A172 (cell line): ENCODE measurements around the gene WWOX. TPM values are rescaled to one million over a fixed set of nuclear protein-coding genes. Genes with fewer than 3 reads are reported as not detected.

Experiments used
- DNase-seq: peaks from one replicate; pipeline ENCODE4 v3.0.0-alpha.2; 2015; ENCODE audit warnings: low spot score
- total RNA-seq: library from RNA; depleted of rRNA; stranded (reverse); fragments of >200 nt; shearing (Covaris generic); gene quantifications from 2 replicates; pipeline ENCODE4 v1.2.3, GENCODE V29; 2014

Gene WWOX
- total RNA-seq, 1 experiment from 2014 or later = 29.6 TPM

GRCh38 chr16:78436846-78437245 is 337.4 kb downstream of the WWOX start:
- DNase-seq = no peak

DNA sequence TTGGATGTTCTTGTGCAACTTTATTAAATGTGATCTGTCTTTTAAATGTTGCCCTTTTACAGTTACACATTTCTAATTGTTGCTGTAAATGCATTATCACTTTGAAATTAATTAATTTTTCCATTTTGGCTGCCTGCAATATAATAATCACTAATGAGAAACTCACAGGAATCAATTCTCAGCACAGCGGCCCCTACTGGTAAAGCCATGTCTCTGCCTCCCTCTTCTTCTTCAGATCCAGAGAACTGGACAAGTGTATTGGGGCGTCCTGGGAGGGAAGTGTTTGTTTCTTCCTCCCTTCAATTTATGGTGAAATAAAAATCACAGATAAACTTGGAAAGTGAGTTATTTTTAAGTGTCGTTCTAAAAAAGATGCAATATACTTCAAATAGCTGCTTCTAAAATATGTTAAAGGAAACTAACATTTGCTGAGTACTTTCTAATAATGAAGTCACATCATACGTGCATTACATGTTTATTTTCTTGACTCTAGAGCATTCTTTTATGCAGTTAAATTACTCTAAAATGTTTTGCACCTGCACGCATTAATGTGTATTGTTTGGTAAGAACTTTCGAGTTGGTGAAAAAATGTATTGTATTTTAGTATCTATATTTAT is 338.0 kb downstream of the WWOX start:
- DNase-seq = peak; percentile 9

DNA sequence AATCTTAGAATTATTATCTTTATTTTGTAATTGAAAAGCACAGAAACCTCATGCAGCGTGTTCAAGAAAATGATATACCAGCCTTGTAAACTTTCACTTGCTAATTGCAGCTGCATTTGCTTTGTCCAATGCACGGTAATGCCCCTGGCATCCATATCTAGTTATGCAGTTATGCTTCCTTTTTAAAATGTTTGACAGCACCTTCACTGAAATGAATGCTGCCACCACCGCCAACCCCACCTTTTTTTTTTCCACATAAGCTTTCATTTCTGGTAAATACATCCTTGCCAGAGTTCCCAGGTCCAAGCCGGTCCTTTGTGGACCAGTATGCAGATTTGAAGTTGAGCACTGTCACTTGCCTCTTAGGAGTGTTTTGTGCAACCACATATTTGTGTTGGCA is 338.8 kb downstream of the WWOX start:
- no peak for DNase-seq

GRCh38 chr16:78438632-78439031 is 339.2 kb downstream of the WWOX start:
- DNase-seq = no peak

GRCh38 chr16:78439646-78440045 is 340.2 kb downstream of the WWOX start:
- DNase-seq = no peak

DNA sequence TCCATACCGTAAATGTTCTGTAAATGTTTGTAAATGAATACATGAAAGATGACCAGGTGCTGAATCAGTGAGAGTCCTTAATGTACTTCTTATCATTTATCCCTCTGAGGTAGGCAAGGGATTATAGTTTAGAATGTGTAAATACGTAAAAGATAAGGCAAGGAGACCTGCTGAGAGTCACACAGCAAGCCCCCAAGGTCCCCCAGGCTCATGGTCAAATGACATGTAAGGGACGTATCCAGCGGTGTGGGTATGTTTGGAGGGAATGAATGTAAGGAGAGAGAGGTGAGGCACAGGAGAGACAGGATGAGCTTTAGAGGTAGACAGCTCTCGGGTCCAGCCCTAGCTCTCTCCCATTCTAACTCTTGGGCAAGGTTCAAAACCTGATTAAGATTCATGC is 341.8 kb downstream of the WWOX start:
- DNase-seq = no peak

- no peak for DNase-seq
These were observed 344.3 kb downstream of the WWOX start for GRCh38 chr16:78443542-78444364.

DNA sequence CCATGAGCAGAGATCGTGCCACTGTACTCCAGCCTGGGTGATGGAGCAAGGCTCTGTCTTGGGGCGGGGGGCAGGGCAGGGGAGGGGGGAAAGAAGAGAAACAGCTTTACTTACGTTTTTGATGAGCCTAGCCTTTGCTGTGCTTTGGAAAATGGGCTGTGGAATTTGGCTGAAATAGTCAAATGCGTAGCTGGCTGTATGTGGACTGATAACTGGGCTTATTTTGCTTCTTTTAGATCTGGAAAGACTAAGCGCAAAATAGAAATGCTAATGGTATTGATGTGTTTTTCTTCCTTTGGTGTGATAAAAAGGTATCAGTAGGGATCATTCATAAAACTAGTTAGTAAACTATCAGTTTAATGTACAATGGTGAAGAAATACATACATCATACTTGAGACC is 346.4 kb downstream of the WWOX start:
- no peak for DNase-seq

DNA sequence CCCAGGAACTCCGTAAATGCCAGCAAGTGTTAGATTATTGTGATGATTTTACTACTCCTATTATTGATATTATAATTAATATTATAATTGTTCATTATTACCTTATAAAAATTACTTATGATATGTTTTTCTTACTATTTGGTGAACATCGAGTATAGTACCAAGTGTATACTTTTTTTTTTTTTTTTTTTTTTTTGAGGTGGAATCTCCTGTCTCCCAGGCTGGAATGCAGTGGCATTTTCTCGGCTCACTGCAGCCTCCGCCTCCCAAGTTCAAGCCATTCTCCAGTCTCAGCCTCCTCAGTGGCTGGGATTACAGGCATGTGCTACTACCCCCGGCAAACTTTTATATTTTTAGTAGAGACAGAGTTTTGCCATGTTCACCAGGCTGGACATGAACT is 347.0 kb downstream of the WWOX start:
- no peak for DNase-seq

DNA sequence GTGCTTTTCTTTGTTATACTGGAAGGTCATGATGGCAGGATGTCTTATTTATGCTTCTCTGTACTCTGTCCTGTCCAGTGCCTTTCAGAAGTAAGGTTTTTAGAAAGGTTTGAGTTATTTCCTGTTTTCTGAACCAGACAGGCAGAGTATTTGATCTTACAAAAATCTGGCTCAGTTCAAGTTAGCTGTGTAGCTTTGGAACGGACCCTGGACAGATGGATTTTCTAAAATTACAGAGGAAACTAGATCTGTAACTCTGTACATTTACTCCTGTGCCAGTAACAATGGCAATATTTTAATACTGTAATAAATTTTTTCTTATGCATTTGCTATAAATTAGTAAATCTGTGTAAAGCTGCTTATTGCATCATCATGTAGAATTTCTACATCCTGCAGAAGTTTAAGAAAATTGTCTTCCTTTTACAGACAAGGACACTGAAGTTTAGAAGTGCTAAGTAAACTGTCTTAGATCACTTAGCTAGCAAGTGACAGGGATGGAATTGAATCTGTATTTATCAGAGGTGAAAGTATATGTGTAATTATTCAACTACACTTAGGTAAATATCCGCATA is 347.6 kb downstream of the WWOX start:
- DNase-seq = no peak

- DNase-seq = no peak
These were observed 349.3 kb downstream of the WWOX start for GRCh38 chr16:78448658-78449271.

DNA sequence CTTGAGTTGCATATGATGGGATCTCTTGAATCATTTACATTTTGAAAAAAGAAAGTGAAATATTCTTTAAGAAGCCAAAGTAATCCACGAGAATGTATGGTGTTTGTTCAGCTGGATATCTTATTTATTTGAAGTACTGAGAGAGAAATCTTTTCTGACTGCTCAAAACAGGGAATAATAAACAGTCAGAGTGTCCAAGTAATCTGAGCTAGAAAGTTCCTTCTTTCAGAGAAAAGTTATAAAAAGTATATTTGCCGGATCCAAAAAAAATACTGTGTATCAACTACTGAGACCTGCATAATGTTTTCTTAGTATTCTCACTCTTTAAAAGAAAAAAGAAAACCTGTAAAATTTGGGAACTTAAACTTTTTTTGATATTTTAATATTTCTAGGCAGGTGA is 350.8 kb downstream of the WWOX start:
- no peak for DNase-seq

GRCh38 chr16:78452025-78452555 is 352.6 kb downstream of the WWOX start:
- DNase-seq = no peak

- DNase-seq = no peak
These were observed 356.4 kb downstream of the WWOX start for GRCh38 chr16:78455861-78456260.

DNA sequence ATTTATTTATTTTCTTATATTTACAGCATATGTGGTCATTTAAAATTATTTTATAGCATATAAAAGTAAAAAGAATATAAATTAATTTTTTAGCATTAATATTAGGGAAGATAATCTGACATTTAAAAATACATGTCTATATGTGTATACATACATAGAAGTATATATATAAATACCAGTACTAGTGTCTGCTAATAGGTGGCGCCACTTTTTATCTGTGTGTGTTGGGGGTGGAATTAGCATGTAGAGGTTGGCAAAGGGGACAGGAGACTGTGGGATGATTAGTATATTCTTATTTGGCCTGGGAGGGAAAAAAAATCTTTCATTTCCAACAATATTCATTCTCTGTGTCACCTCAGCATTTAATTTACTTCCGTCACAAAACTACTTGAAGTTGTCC is 359.1 kb downstream of the WWOX start:
- no peak for DNase-seq

- no peak for DNase-seq
These were observed 361.0 kb downstream of the WWOX start for GRCh38 chr16:78460428-78460827.

- no peak for DNase-seq
These were observed 361.6 kb downstream of the WWOX start for GRCh38 chr16:78461087-78461486.

GRCh38 chr16:78461496-78462287 is 362.2 kb downstream of the WWOX start:
- DNase-seq = no peak

GRCh38 chr16:78462288-78463208 is 363.1 kb downstream of the WWOX start:
- DNase-seq = no peak

DNA sequence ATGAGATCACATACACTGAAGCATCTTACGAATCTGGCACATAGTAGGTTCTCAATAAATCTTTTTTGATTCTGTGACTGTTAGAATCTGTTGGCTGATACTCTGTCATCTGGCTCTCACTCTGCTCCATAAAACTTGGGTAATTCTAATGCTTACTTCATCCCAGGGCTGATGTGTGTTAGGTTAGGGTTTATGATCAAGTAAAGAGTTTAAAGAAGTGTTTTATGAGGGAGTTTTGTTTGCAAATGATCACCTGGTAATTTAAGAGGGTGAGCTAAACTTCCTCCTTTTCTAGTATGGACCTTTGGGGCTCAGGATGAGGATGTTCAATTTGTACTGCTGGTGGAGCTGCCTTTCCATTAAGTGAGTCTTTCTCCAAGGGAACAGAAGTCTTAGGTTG is 364.1 kb downstream of the WWOX start:
- no peak for DNase-seq

DNA sequence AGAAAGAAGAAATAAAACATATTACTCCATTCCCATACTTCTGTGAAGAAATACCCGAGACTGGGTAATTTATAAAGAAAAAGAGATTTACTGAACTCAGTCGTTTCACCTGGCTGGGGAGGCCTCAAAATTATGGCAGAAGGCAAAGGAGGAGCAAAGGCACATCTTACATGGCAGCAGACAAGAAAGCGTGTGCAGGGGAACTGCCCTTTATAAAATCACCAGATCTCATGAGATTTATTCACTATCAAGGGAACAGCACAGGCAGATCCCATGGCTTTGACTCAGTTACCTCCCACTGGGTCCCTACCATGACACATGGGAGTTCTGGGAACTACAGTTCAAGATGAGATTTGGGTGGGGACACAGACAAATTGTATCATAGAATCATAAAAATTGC is 365.4 kb downstream of the WWOX start:
- DNase-seq = no peak
